GM23338 (cell line): ENCODE measurements around the gene INO80C. TPM values are rescaled to one million over a fixed set of nuclear protein-coding genes. Genes with fewer than 3 reads are reported as not detected.
"Not testable (repeated sequence)": the region's sequence is repeated elsewhere in the genome, so short reads cannot be mapped to it uniquely, and the experiment has no call there.

Experiments
- ATAC-seq: fragments of 200-7000 bp; cut with Tn5 transposase; 3 replicates; pipeline ENCODE4 v1.9.1; 2020
- DNase-seq: peaks from one replicate; pipeline ENCODE4 v3.0.0-alpha.2; 2015; ENCODE audit warnings: low spot score
- H2AFZ ChIP-seq: fragments of 200-600 bp; sonication (generic); 2 replicates; pipeline ENCODE4 v1.8.0; 2016; ENCODE audit warnings: antibody characterized with exemption, mild to moderate bottlenecking, moderate library complexity
- H3F3A ChIP-seq: fragments of 200-600 bp; sonication (generic); replicated peaks from 2 replicates; pipeline ENCODE4 v1.8.0; 2017; ENCODE audit warnings: antibody characterized with exemption, mixed run types, low read depth
- H3K27ac ChIP-seq: fragments of 200-600 bp; sonication (generic); 2 replicates; pipeline ENCODE4 v1.6.1; 2016; ENCODE audit warnings: low read depth
- H3K27me3 ChIP-seq: fragments of 200-600 bp; sonication (generic); 2 replicates; pipeline ENCODE4 v1.8.0; 2016; ENCODE audit warnings: mild to moderate bottlenecking, mixed run types, moderate library complexity; ENCODE audit not compliant: insufficient read depth
- H3K36me3 ChIP-seq: fragments of 200-600 bp; sonication (generic); 2 replicates; pipeline ENCODE4 v1.8.0; 2016; ENCODE audit warnings: mild to moderate bottlenecking; ENCODE audit not compliant: insufficient read depth
- H3K4me1 ChIP-seq: fragments of 200-600 bp; sonication (generic); 2 replicates; pipeline ENCODE4 v1.8.0; 2016; ENCODE audit warnings: mild to moderate bottlenecking, moderate library complexity; ENCODE audit not compliant: insufficient read depth
- H3K4me2 ChIP-seq: fragments of 200-600 bp; sonication (generic); 2 replicates; pipeline ENCODE4 v1.7.1; 2017; ENCODE audit warnings: mixed run types
- H3K4me3 ChIP-seq: fragments of 200-600 bp; sonication (generic); 2 replicates; pipeline ENCODE4 v1.6.1; 2016; ENCODE audit warnings: mixed run types
- H3K79me2 ChIP-seq: fragments of 200-600 bp; sonication (generic); replicated peaks from 2 replicates; pipeline ENCODE4 v1.8.0; 2017; ENCODE audit warnings: mild to moderate bottlenecking; ENCODE audit not compliant: insufficient read depth
- H3K9me2 ChIP-seq: fragments of 200-600 bp; sonication (generic); 2 replicates; pipeline ENCODE4 v1.8.0; 2017; ENCODE audit not compliant: insufficient read depth
- H4K20me1 ChIP-seq: fragments of 200-600 bp; sonication (generic); replicated peaks from 2 replicates; pipeline ENCODE4 v1.8.0; 2017; ENCODE audit warnings: mild to moderate bottlenecking; ENCODE audit not compliant: insufficient read depth
- H3K27ac Mint-ChIP-seq: 2 replicates; pipeline ENCODE4 v1.8.0; 2020; ENCODE audit warnings: inconsistent platforms, mild to moderate bottlenecking, moderate library complexity, mixed read lengths
- H3K27me3 Mint-ChIP-seq: 3 replicates; pipeline ENCODE4 v1.8.0; 2022; ENCODE audit warnings: low read depth, mild to moderate bottlenecking, moderate library complexity, mixed read lengths, inconsistent platforms; ENCODE audit not compliant: insufficient read depth, poor library complexity
- H3K36me3 Mint-ChIP-seq: 3 replicates; pipeline ENCODE4 v1.8.0; 2021; ENCODE audit warnings: low read depth, mild to moderate bottlenecking, inconsistent platforms, moderate library complexity, mixed read lengths
- H3K4me1 Mint-ChIP-seq: 3 replicates; pipeline ENCODE4 v1.8.0; 2020; ENCODE audit warnings: mild to moderate bottlenecking, inconsistent platforms, mixed read lengths
- H3K4me3 Mint-ChIP-seq: 3 replicates; pipeline ENCODE4 v1.8.0; 2021; ENCODE audit warnings: moderate library complexity, mild to moderate bottlenecking, inconsistent platforms, mixed read lengths
- H3K9me3 Mint-ChIP-seq: 3 replicates; pipeline ENCODE4 v1.8.0; 2020; ENCODE audit warnings: moderate library complexity, mild to moderate bottlenecking, inconsistent platforms, mixed read lengths
- CREB1 ChIP-seq: fragments of 250-450 bp; sonication (Bioruptor Pico); IDR thresholded peaks from 2 replicates; pipeline ENCODE4 v1.5.0; 2020; ENCODE audit warnings: low read depth, mild to moderate bottlenecking, moderate library complexity
- CTCF ChIP-seq, 2 experiments: fragments of 200-600 bp in 1 of 2; sonication (generic) in 1 of 2; conservative IDR thresholded peaks; 2 replicates each; pipeline versions ENCODE4 v1.5.1 to v1.6.1; 2016 to 2017; ENCODE audit warnings: antibody characterized with exemption in 2 of 2, low read depth in 2 of 2, mild to moderate bottlenecking in 2 of 2, moderate library complexity in 1 of 2
- ETS1 ChIP-seq: IDR thresholded peaks from 2 replicates; pipeline ENCODE4 v1.6.1; 2016; ENCODE audit warnings: antibody characterized with exemption
- EZH2 ChIP-seq: fragments of 200-600 bp; sonication (generic); IDR thresholded peaks from one replicate; pipeline ENCODE4 v1.8.0; 2017; ENCODE audit warnings: antibody characterized with exemption, mild to moderate bottlenecking, low read depth; ENCODE audit not compliant: unreplicated experiment
- EZH2phosphoT487 ChIP-seq: fragments of 200-600 bp; sonication (generic); IDR thresholded peaks from one replicate; pipeline ENCODE4 v1.8.1; 2018; ENCODE audit warnings: antibody characterized with exemption; ENCODE audit not compliant: unreplicated experiment
- JUNB ChIP-seq: IDR thresholded peaks from one replicate; pipeline ENCODE4 v1.6.1; 2016; ENCODE audit warnings: antibody characterized with exemption; ENCODE audit not compliant: unreplicated experiment
- NANOG ChIP-seq: IDR thresholded peaks from 2 replicates; pipeline ENCODE4 v1.6.1; 2016; ENCODE audit warnings: antibody characterized with exemption, borderline replicate concordance
- POLR2AphosphoS5 ChIP-seq: IDR thresholded peaks from 2 replicates; pipeline ENCODE4 v1.6.1; 2016; ENCODE audit warnings: antibody characterized with exemption, low read depth
- REST ChIP-seq: IDR thresholded peaks from one replicate; pipeline ENCODE4 v1.6.1; 2018; ENCODE audit warnings: antibody characterized with exemption; ENCODE audit not compliant: unreplicated experiment
- STAT1 ChIP-seq: IDR thresholded peaks from one replicate; pipeline ENCODE4 v1.6.1; 2016; ENCODE audit warnings: antibody characterized with exemption; ENCODE audit not compliant: unreplicated experiment
- ZNF114 ChIP-seq: fragments of 250-450 bp; sonication (Bioruptor Pico); IDR thresholded peaks from 2 replicates; pipeline ENCODE4 v1.5.0; 2020; ENCODE audit warnings: mild to moderate bottlenecking, moderate library complexity
- polyA plus RNA-seq: library from polyadenylated mRNA; unstranded; fragments of >200 nt; fragmentation: Nextera tagmentation; extraction: Ambion mirVana; gene quantifications from 2 replicates; pipeline ENCODE4 v1.2.1, GENCODE V29; 2016
- total RNA-seq: library from RNA; depleted of rRNA; stranded (reverse); fragments of >200 nt; shearing (Covaris generic); gene quantifications from 2 replicates; pipeline ENCODE4 v1.2.3, GENCODE V29; 2014

The INO80C gene
- total and polyA plus RNA-seq, 2 experiments from 2014 or later, result 16.3 to 52.3 TPM

GRCh38 chr18:35454803-35455202 lies 43.0 kb downstream of the INO80C start:
- Histone ChIP-seq H4K20me1 (no peaks in the 10 kb centered on the region), H3K4me1 (peaks cover 9% of the 10 kb centered on the region; the same call in 1 of the 2 replicates), H3K4me3 (no peak overlapping the region), H3F3A (no peaks in the 10 kb centered on the region), H3K79me2 (no peaks in the 10 kb centered on the region), H3K36me3 (no peaks in the 10 kb centered on the region), H3K4me2 (no peak overlapping the region), H3K27ac (no peak overlapping the region), H3K27me3 (no peaks in the 10 kb centered on the region), H3K9me2 (peaks cover 4% of the 10 kb centered on the region; the same call in 1 of the 2 replicates), H2AFZ (no peak overlapping the region)
- Mint-ChIP-seq H3K27me3 (no peaks in the 10 kb centered on the region), H3K27ac (no peak overlapping the region), H3K4me1 (peaks cover 14% of the 10 kb centered on the region), H3K4me3 (no peak overlapping the region), H3K36me3 (no peaks in the 10 kb centered on the region), H3K9me3 (no peaks in the 10 kb centered on the region; the same call in 2 of the 3 replicates)
- TF ChIP-seq ZNF114 (CRISPR knock-in tag) (no peak), CREB1 (CRISPR knock-in tag) (no peak)
- ATAC-seq (no peak), DNase-seq (no peak)

GRCh38 chr18:35453065-35453464 lies 44.7 kb downstream of the INO80C start:
- not testable (repeated sequence) for H3K9me2 ChIP-seq, H3K27ac ChIP-seq, H3K36me3 Mint-ChIP-seq, DNase-seq, H3K4me2 ChIP-seq, H2AFZ ChIP-seq, H3K4me3 ChIP-seq, ATAC-seq, H3K27me3 Mint-ChIP-seq, H3F3A ChIP-seq, H3K36me3 ChIP-seq, H3K4me1 ChIP-seq, H3K27ac Mint-ChIP-seq, H3K4me1 Mint-ChIP-seq, H3K4me3 Mint-ChIP-seq, H4K20me1 ChIP-seq, H3K79me2 ChIP-seq, H3K27me3 ChIP-seq, H3K9me3 Mint-ChIP-seq

- H3K36me3 Mint-ChIP-seq, result no peaks in the 10 kb centered on the region
- Histone ChIP-seq H3K9me2 (no peaks in the 10 kb centered on the region), H3K36me3 (no peaks in the 10 kb centered on the region), H3K4me3 (no peak overlapping the region), H3F3A (no peaks in the 10 kb centered on the region), H3K27ac (no peak overlapping the region), H3K27me3 (no peaks in the 10 kb centered on the region), H3K79me2 (no peaks in the 10 kb centered on the region), H4K20me1 (no peaks in the 10 kb centered on the region), H3K4me2 (no peak overlapping the region), H2AFZ (no peak overlapping the region), H3K4me1 (no peaks in the 10 kb centered on the region)
- H3K4me1 Mint-ChIP-seq, result no peaks in the 10 kb centered on the region
- H3K27ac Mint-ChIP-seq, result no peak overlapping the region
- no peak overlapping the region for H3K4me3 Mint-ChIP-seq
- H3K9me3 Mint-ChIP-seq, result no peaks in the 10 kb centered on the region; the same call in 2 of the 3 replicates
- DNase-seq, result no peak
- ATAC-seq, result no peak
- no peaks in the 10 kb centered on the region for H3K27me3 Mint-ChIP-seq
- TF ChIP-seq NANOG (no peak), REST (no peak), POLR2AphosphoS5 (no peak), ETS1 (no peak), STAT1 (no peak), EZH2 (no peak), EZH2phosphoT487 (no peak), ZNF114 (CRISPR knock-in tag) (no peak), CREB1 (CRISPR knock-in tag) (no peak), JUNB (no peak), CTCF (conservative IDR thresholded peaks at IDR 0.05; ENCODE audit: low read depth in 2 of 2) (no peak)
These were observed 45.8 kb downstream of the INO80C start for GRCh38 chr18:35451916-35452315.
